ENCODE data around the gene PAX5.

- TF ChIP-seq CTCF (IDR thresholded peaks at IDR 0.05), result no peak
- no peak for TF ChIP-seq POLR2A (IDR thresholded peaks at IDR 0.05)
Measured at GRCh38 chr9:36988848-36989247, 45.2 kb downstream of the PAX5 start.
